ENCODE measurements around the gene KCTD6. TPM values are rescaled to one million over a fixed set of nuclear protein-coding genes. Genes with fewer than 3 reads are reported as not detected.

The KCTD6 gene
- total and polyA plus RNA-seq, 2 of the 4 experiments (the other 2 are of a cell fraction), result 7.0 to 9.2 TPM

GRCh38 chr3:58514405-58514804 is 22.5 kb downstream of the KCTD6 start:
- dilution Hi-C loops (cut with HindIII; ENCODE audit: low sequenced_read_pairs, unreplicated experiment), result no loop called here
- WGBS, 2 experiments (ENCODE audit: extremely low coverage in 2 of 2, insufficient read length in 1 of 2), result 100% methylated on average over 1 of the region's 3 CpGs; no CpG with 5 or more reads in 1 of the 2 experiments

More at GRCh38 chr3:58514405-58514804, 22.5 kb downstream of the KCTD6 start:
- Histone ChIP-seq H3K4me2 (ENCODE audit: low read depth, low read length) (no peak overlapping the region), H4K91ac (ENCODE audit: insufficient read depth, low read depth, low read length) (no peak overlapping the region), H2BK15ac (ENCODE audit: low read depth, low read length) (no peak overlapping the region), H4K8ac (ENCODE audit: low read depth in 2 of 2, low read length in 2 of 2) (no peak overlapping the region), H2BK120ac (ENCODE audit: low read depth, low read length) (no peak overlapping the region), H3K27me3 (ENCODE audit: control insufficient read depth, insufficient read depth, low read length) (no peaks in the 10 kb centered on the region), H4K5ac (ENCODE audit: low read depth, low read length) (no peak overlapping the region), H3K79me1 (ENCODE audit: low read depth in 1 of 2, low read length in 2 of 2) (no peaks in the 10 kb centered on the region), H3K18ac (ENCODE audit: low read depth, low read length) (no peak overlapping the region), H3K4me3 (ENCODE audit: insufficient read depth, low read depth, low read length) (no peak overlapping the region), H3K56ac (ENCODE audit: extremely low read depth, insufficient read depth, low read length) (no peak overlapping the region), H2BK20ac (ENCODE audit: low read depth, low read length) (no peak overlapping the region), H2AFZ (replicated peaks; ENCODE audit: low read length, poor library complexity) (no peak overlapping the region), H4K20me1 (ENCODE audit: insufficient read depth, low read length) (no peaks in the 10 kb centered on the region), H2BK5ac (ENCODE audit: low read depth, low read length, poor library complexity, severe bottlenecking) (no peak overlapping the region), H3K9ac (ENCODE audit: low read depth, low read length) (no peak overlapping the region), H3K9me1 (ENCODE audit: insufficient read depth, low read length) (no peaks in the 10 kb centered on the region), H3K27ac (ENCODE audit: insufficient read depth, low read length) (no peak overlapping the region), H2AK5ac (ENCODE audit: low read depth, low read length) (no peak overlapping the region), H3K9me3 (ENCODE audit: control insufficient read depth, insufficient read depth, low read length) (no peaks in the 10 kb centered on the region), H3K4ac (ENCODE audit: low read depth, low read length) (no peak overlapping the region), H2AK9ac (replicated peaks; ENCODE audit: low read depth, low read length, poor library complexity) (no peak overlapping the region), H3K14ac (replicated peaks; ENCODE audit: low read depth, low read length) (no peak overlapping the region), H3K4me1 (ENCODE audit: control insufficient read depth, insufficient read depth, low read length) (no peaks in the 10 kb centered on the region), H3K23ac (ENCODE audit: low read depth, low read length) (no peak overlapping the region), H3K36me3 (ENCODE audit: control insufficient read depth, insufficient read depth, low read length) (peaks cover 7% of the 10 kb centered on the region; the same call in 1 of the 2 replicates)
- ATAC-seq (ENCODE audit: low read depth), result no peak
- ChIA-PET POLR2A (ENCODE audit: unreplicated experiment) (no interaction called here), CTCF (no interaction called here)
- intact Hi-C loops (cut with micrococcal nuclease) (no loop called here), in situ Hi-C loops (cut with MboI; ENCODE audit: low sequenced_read_pairs) (no loop called here)
- no TSS peak for BruUV-seq (replicated peaks)
- TF ChIP-seq, protein P1, sequence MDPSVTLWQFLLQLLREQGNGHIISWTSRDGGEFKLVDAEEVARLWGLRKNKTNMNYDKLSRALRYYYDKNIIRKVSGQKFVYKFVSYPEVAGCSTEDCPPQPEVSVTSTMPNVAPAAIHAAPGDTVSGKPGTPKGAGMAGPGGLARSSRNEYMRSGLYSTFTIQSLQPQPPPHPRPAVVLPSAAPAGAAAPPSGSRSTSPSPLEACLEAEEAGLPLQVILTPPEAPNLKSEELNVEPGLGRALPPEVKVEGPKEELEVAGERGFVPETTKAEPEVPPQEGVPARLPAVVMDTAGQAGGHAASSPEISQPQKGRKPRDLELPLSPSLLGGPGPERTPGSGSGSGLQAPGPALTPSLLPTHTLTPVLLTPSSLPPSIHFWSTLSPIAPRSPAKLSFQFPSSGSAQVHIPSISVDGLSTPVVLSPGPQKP (IDR thresholded peaks at IDR 0.05; ENCODE audit: borderline replicate concordance, low read depth, low read length), result no peak
- no peak for TF ChIP-seq RCOR1 (IDR thresholded peaks at IDR 0.05; ENCODE audit: insufficient replicate concordance, low read length)
- no peak for TF ChIP-seq MXI1 (IDR thresholded peaks at IDR 0.05; ENCODE audit: borderline replicate concordance, low read depth, low read length)
- no peak for TF ChIP-seq CEBPB (IDR thresholded peaks at IDR 0.05; ENCODE audit: low read depth, low read length)
- TF ChIP-seq RAD21 (IDR thresholded peaks at IDR 0.05; ENCODE audit: low read length), result no peak
- TF ChIP-seq, protein P2, sequence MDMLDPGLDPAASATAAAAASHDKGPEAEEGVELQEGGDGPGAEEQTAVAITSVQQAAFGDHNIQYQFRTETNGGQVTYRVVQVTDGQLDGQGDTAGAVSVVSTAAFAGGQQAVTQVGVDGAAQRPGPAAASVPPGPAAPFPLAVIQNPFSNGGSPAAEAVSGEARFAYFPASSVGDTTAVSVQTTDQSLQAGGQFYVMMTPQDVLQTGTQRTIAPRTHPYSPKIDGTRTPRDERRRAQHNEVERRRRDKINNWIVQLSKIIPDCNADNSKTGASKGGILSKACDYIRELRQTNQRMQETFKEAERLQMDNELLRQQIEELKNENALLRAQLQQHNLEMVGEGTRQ (IDR thresholded peaks at IDR 0.05; ENCODE audit: low read depth, low read length), result no peak
- no peak for DNase-seq

Data from IMR-90 (cell line).